ENCODE data around the gene GMDS.

GMDS gene

DNA sequence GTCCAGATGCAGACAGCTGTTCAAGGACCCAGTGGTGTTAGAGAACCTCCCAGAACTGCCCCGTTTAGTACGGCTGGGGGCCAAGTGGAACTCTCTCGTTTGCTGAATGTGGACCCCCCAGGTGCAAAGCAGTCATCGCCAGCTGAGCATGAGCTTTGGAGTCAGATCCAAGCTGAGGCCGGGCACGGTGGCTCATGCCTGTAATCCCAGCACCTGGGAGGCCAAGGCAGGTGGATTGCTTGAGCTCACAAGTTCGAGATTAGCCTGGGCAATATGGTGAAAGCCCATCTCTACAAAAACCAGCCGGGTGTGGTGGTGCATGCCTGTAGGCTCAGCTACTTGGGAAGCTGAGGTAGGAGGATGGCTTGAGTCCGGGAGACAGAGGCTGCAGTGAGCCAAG is 606.0 kb downstream of the GMDS start:
- in situ Hi-C loops (cut with MboI; ENCODE audit: low sequenced_read_pairs), result no loop called here

DNA sequence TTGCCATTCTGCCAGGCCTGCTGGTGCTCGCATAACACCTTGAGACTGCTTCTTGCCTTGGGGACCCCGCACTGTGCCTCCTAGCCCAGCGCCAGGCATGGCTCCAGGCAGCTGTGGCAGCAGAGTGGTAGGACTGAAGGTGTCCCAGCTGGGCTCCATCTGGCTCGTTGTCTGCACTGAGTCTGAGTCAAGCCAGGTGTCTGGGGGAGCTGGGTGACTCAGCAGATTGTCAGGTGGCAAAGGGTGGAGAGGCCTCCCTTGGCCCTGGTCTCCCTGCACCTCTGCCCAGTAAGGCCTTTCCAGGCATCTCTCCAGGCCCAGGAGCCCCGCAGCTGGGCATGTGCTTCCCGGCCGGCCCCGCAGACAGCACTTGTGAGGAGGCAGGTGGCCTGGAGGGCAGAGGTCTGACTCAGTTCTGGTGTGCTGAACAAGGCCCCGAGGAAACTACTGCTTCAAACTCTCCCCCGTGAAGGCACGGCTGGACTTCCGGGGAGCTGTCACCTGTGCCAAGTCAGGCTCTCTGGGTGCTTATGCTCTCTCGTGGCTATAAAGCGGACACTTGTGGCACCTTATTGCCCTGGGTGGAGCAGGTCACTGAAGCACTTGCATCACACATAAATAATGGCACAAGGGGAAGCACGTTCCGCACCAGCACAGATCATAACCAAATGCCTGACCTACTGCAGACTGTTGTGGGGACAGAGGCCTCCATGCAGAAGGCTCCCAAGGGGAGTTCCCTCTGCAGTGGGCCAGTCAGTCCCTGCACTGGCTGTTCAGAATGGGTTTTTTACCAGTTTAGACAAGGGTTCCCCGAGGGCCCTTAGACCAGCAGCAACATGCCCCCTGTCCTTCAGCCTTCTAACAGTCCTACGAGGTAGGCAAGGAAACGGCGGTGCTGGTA is 608.2 kb downstream of the GMDS start:
- in situ Hi-C loops (cut with MboI; ENCODE audit: low sequenced_read_pairs), result no loop called here

DNA sequence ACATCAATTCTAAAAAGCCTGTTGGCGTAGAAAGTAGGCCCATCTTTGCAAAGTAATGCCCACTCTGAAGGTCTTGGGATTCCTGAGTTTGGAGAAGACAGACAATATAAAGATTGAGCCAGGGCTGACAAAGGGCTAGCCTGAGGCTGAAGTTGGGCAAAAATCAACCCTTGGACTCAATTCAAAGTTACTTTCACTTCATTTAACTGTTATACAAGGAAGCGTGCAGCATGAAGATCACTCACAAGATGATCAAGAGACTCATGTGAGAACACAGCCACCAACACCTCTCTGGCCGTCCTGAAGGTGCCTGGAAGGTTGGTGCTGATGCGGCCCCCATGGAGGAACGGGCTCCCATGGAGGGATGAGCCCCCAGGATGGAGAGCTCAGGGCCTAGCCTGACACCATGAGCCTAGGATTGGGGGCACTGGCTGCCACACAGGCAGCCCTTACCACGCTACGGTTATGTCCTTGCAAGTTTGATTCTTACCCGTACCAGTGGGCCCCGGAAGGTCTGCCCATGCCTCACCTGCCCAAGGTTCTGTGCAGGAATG is 609.1 kb downstream of the GMDS start:
- in situ Hi-C loops (cut with MboI; ENCODE audit: low sequenced_read_pairs), result no loop called here

DNA sequence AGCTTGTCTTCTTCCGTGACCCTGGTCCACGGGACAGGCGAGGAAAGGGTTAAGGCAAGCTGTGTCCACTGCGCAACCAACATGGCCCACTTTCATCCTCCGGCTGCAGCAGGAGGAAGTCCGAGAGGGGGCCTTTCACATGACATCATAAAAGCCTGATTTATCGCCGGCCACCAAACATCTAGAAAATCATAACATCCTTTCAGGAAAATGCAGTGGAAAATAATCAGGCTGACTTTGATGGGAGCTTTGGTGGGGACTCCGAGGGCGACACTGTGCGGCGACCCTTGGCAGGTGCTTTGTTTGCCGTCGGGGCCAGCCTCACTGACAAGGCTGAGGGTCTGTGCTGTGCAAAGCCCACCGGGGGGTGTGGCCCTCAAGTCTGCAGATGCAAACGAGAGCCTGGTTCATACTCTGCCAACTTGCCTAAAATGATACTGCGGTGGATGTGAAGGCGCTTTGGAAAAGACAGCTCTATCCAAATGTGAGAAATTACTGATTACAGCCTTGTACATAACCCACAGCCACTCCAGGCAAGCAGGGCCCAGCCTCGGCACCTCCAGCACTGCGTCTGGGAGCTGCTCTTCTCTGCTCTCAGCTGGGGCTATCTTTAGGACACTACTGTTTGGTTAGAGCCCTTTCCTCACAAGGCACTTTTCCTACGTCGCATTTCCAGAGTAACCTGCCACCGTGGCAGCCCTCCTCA is 609.9 kb downstream of the GMDS start:
- in situ Hi-C loops (cut with MboI; ENCODE audit: low sequenced_read_pairs), result no loop called here

DNA sequence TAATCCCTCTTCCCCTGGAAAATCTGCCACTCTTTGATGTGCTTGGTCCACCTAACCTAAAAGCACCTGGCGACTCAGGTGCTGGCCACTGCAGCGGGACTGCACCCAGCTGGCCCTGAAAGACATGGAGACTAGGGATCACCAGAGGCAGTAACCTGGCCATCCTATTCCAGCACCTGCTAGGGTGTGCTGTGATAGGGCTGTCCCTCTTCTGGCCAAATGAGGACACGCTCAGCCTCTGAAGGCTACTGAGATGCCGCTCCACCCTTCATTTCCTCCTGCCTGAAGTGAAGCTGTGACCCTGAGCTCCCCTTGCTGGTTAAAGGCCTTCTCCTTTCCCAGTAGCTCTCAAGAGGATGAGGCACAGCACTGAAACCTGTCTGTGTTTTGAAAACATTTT is 611.3 kb downstream of the GMDS start:
- in situ Hi-C loops (cut with MboI; ENCODE audit: low sequenced_read_pairs), result no loop called here

DNA sequence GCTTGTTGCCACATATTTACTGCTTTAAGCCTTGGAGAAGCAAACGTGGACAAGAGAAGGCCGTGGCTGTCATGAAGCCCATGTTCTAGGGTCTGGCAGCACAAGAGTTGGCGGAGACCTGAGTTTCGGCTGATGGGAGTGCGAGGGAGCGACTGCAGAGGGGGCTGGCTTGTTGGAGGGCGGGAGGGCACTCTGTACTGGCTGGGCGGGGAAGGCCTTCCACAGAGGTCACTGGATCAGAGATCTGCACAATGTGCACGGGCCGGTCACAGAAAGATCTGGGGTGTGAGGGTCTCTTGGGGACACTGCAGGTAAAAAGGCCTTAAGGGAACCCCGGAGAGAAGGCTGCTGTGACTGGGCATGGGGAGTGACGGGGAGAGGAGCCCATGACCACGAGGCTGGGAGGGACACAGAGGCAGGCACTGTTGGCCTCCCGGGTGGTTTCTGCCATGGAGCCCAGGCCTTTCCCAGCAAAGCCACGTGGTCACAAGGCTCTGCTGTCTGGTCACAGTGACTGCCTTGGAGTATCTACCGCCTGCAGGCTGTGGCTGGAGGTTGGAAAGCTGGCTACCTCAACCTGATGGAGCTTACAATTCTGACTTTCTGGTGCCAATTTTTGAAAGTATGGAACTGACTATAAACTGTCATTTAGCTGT is 611.9 kb downstream of the GMDS start:
- in situ Hi-C loops (cut with MboI; ENCODE audit: low sequenced_read_pairs), result no loop called here

DNA sequence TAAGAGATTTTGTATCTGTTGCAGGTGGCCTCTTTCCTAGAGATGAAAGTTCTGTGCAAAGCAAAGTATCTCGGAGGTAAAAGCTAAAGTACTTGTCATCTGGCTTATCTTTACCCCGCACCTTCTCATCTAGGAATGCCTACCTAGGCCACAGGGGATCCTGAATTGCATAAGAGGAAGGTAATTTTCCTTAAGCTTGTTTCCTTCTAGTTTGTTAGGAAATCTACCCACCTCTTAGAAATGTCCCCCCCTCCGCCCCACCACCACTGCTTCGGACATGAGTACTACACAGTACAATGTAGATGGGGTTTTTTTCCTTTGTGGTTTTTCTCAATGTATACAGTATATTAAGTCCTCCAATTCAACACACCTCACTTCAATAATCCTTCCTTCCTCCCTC is 614.2 kb downstream of the GMDS start:
- in situ Hi-C loops (cut with MboI; ENCODE audit: low sequenced_read_pairs), result no loop called here

DNA sequence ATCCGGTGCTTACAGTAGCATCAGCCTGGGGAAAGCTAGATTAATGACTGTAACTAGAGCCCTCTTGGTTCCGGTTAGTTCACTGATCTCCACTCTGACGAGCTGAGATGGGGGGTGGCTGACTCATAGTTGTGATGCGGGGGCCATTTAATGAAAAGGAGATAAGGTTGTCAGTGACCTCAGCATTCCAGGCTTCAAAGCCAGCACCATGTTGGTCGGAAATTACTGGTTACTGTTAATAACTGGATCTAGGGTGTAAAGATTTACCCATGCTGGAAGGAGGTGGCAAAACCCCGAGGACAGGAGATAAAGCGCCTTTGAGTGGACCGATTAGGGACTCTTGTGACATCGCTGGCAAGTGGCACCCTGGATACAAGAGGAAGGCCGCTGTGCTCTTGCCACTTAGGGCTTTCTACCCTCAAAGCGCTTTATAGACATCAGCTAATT is 614.6 kb downstream of the GMDS start:
- in situ Hi-C loops (cut with MboI; ENCODE audit: low sequenced_read_pairs), result no loop called here

DNA sequence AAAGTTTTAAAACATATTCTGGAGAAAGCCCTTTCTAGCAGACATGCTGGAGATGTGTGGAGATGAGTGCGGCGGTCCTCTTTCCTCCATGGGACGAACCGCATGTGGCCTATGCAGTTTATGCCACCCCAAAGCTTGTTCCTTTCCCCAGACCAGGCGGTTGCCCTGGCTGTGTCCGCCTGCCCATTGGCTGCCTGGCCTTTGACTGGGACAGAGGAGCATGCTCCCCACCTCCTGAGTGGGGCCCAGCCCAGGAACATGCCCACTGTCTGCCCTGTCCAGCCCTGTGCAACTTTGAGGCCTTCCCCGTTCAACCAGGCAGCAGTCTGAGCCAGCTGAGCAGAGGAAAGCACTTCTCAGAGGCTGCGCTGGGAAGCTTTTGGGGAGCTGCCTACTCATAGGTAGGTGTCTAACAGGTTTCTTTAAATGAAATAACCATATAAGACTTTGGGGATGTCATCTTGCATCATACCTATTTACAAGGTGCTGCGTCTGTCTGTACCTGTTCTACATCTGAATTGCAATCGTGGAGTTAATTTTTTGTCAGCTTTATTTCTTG is 615.1 kb downstream of the GMDS start:
- in situ Hi-C loops (cut with MboI; ENCODE audit: low sequenced_read_pairs), result no loop called here

DNA sequence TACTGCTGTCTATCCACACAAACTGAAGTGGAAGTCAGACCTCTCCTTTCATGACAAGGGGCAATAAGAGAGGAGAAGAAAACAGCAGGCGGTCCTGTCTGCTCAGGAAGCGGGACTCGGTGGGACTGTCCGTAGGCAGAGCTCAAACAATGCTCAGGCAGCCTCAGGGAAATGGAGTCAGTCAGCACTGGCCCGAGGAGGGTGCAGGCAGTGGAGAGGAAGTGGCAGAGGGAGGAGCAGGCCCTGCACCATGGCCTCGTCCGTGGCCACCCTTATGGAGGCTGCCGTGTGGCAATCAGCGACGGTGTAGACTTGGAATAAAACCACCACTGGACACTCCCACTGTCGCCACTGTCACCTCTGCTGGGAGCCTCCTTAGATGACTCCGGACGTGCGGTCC is 616.1 kb downstream of the GMDS start:
- in situ Hi-C loops (cut with MboI; ENCODE audit: low sequenced_read_pairs), result no loop called here

DNA sequence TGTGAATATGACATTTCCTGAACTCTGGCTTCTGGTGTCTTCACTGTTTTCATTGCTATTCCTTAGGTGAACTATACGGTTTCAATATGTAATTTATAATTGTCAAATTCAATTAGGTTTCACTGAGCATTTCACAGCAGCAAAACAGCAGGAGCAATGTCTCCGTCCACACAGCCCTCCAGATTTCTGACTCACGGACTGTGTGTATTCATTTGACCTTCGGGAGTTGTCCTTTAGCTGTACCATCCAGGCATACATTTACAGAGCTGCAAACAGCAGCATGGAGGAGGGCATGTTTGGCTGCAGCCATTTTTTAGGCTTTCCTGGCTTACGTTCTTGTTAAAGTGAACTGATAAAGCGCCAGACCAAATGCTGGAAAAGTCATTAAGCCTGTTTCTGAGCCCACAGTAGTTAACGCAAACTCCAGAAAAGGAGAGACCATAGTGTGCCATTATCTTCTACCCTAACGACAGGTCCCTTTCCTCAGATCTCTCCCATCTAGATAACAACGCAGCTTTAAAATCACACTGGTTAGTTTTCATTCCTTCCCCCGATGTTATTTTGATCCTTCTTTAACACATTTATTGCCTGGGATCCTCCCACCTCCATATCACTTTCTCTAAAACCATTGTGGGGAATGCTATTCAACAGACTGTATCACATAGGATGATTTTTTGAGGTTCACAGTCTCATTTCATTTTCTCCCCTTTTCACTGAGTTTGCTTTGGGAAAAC is 617.4 kb downstream of the GMDS start:
- in situ Hi-C loops (cut with MboI; ENCODE audit: low sequenced_read_pairs), result no loop called here

DNA sequence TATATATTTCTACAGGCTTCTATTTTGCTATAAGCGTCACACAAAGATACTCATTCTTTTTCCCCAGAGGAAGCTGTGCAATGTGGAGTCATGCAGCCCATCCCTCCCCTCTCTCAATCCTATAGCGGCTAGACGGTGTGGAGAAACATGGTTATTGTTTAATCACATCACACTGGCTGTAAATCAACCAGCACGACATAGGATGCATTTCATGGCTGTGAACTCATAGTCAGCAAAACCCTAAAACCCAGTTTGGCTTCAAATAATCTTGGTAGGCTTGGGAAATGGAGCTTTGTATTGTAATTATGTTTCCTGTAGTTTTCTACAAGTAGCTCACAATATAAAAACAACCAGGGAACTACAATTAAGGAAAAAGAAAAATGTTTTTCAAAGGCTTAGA is 618.9 kb downstream of the GMDS start:
- in situ Hi-C loops (cut with MboI; ENCODE audit: low sequenced_read_pairs), result no loop called here

DNA sequence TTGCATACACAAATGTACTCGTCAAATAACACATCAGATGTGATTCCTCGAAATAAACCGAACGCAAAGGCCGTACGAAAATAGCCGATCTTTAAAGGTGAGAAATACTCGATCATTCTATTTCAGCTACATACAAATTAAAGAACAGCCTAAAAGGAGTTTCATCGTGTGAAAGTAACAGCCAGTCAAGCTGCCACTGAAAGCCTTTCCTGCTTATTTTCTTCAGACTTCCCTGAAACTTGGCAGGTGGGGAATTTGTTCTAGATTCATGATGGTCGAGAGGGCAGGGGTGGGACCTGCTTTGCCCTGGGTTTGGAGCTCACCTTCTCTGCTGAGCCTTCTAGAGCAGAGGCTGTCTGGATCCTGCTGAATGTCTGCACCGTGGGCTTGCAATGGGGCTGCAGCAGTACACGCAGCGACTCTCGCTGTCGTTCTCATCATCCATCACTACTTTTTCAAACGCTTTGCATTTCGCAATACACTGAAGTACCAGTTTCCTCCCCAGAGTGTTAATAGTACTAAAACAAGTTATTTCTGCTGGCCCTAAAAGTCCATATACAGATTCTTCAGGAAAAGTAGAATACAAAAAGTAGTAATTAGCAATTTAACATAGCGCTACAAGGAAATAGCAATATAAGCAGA is 619.5 kb downstream of the GMDS start:
- in situ Hi-C loops (cut with MboI; ENCODE audit: low sequenced_read_pairs), result no loop called here

DNA sequence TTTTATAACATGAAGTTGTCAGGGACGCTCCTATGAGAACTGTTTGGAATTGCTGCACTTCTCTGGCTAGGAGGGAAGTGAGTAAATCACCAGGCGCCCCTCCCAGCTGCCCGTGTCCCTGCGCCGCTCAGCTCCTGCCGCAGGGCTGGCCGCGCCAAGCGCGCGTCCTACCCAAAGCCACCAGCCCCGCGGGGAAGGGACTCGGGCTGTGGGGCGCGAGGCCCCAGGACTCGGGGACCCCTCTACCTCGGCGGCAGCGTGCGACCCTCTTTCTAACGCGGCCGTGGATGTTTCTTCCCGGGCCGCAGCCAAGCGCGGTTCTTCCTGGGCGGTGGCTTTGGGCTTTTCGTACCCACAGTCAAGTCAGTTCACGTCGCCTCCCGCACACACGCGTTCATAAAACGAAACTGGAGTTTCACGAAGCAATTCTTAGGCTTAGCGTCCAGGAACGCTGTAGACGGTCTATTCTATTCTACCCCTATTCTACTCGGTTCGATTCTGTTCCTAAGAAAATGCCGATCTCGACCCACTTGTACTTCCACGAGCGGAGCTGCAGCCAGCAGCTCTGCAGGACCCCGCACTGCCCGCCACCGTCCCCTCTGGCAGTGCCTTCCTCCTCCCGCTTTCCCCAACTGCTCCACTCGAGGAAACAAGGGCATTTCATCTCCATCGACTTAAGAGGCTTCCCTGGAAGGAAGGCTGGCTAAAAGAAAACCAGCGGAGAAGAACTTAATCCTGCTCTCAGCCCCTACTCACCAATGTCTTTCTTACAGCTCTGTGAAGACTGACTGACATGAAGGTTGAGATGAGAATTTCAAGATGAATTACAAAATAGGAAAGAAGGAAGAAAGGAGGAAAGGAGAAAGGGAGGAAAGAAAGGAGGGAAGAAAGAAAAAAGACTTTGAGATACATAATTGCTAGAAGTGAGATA is 620.3 kb downstream of the GMDS start:
- in situ Hi-C loops (cut with MboI; ENCODE audit: low sequenced_read_pairs), result no loop called here

DNA sequence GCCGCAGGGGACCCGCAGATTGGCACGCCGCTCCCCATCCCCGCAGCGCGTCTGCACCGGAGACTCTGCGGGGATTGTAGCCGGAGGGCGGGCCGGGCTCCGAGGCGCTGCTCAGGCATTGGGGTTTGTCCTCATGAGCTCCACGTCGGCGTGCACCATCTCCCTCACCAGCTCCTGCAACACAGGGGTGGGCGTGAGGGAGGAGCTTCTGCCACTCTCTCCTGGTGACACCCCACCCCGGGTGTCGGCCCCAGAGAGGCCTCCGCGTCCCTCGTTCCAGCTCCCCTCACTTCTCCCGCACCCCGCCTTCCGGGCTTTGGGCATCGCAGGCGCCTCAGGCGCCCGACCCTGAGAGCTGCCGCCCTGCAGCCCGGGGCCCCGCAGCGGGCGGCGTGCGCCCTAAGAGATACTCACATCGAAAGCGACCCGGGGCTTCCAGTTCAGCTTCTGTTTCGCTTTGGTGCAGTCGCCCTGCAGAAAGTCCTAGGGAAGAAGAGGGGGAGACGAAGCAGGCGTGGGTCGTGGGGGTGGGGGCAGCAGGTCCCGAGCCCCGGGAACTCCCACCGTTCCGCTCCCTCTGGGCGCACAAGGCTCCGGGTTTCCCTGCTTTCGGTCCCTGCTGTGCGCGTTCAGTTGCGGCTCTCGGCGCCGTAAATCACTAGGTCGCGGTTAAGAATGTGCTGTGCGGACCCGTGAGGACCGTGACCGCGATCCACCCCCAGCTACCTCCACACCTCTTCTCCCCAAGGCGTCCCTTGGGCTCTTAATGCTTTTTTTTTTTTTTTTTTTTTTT is 621.2 kb downstream of the GMDS start:
- in situ Hi-C loops (cut with MboI; ENCODE audit: low sequenced_read_pairs), result no loop called here

DNA sequence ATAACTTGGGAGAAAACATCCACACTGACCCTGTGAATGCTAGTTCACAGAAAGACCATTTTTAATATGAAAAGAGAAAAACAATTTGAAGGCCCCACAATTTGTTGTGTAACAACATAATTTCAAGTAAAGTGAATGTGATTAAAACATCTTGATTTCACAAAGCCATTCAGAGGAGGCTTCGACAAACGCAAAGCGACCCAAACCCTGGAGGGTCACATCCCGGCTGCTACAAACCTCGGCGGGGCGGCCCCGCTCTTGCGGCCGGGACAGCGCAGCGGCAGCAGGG is 621.7 kb downstream of the GMDS start:
- in situ Hi-C loops (cut with MboI; ENCODE audit: low sequenced_read_pairs), result no loop called here

DNA sequence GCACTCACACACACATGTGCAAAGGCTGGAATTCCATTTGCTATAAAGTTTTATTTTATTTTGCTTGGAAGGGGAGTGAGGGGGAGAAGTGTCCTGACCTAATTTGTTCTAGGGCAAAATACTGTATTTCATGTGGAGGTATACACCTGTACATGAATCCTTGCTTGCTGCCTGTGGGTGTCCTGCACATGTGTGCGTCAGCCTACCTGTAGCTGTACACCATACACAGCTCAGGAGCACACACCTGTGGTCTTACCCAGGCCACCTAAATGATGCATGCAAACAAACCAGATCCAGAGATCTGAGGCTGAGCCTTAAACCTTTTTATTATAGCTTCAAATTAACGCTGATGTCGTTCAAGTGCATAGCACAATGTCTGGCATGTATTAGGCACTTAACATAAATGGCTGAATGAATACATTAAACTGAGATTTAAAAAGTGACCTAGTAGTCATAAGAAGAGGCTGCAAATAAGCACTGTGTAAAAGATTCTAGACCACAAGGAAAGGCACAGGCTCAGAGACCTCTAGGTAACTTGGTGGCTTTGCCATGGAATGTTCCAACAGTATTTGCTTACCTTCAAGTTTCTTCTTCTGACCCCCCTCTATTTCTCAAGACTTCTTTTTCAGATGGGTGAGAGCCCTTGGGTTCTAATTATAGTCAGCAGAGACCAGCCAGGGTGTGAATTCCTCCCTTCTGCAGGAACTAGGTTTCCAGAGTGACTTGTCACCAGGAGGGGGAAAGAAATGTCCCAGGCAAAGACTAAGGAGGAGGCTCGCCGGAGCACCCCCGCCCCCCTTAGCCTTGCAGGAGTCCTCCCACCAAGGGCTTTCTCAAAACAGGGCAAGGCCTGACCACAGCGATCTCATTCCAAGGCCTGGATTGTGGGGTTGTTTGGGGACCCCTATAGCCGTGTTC is 622.3 kb downstream of the GMDS start:
- in situ Hi-C loops (cut with MboI; ENCODE audit: low sequenced_read_pairs), result no loop called here
